ENCODE measurements around the gene NUP62. TPM values are rescaled to one million over a fixed set of nuclear protein-coding genes. Genes with fewer than 3 reads are reported as not detected.

Gene NUP62
- total and polyA plus RNA-seq, 4 donors, result 14.2 to 19.8 (median 18.1) TPM

DNA sequence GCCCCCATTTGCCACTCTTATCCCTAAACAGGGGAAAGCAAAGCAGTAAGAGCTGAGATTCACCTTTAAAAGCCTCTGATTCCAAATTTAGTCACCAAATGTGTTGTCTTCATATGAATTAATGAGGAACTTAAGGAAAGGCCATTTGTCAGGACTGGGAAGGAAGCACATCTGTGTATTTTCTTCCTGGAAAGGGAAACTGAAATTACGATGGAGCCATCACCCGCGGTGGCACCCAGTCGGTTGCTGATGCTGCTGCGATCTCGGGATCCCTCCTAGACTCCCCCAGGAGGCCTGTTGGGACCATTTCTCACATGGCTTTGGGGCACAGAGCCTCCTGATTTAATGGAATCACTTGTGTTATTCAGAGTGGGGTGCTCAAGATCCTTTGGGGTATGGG lies 25.2 kb downstream of the NUP62 start:
- peaks cover 4 to 24% (median 9%) of the 10 kb centered on the region in 4 donors for H3K36me3 ChIP-seq (ENCODE audit: control insufficient read depth in 4 of 4, insufficient read depth in 3 of 4, low read depth in 1 of 4, low read length in 3 of 4)
- TF ChIP-seq FOXA1 (IDR thresholded peaks at IDR 0.05) (no peak), TAF1 (conservative IDR thresholded peaks at IDR 0.05) (no peak), RXRA (IDR thresholded peaks at IDR 0.05) (no peak), CTCF (IDR thresholded peaks at IDR 0.05; ENCODE audit: low read depth, low read length, missing input control) (no peak), SP1 (IDR thresholded peaks at IDR 0.05) (no peak), NR2F2 (IDR thresholded peaks at IDR 0.05) (no peak), EGR1 (IDR thresholded peaks at IDR 0.05; ENCODE audit: low read depth in 2 of 2) (no peak), HNF4A (conservative IDR thresholded peaks at IDR 0.05) (no peak), FOXA2 (IDR thresholded peaks at IDR 0.05) (no peak), MAX (IDR thresholded peaks at IDR 0.05) (no peak), RAD21 (IDR thresholded peaks at IDR 0.05) (no peak), HNF4G (IDR thresholded peaks at IDR 0.05) (no peak), GABPA (IDR thresholded peaks at IDR 0.05 in 1 of 2, conservative IDR thresholded peaks at IDR 0.05 in 1 of 2) (no peak), JUND (IDR thresholded peaks at IDR 0.05) (no peak), YY1 (IDR thresholded peaks at IDR 0.05) (no peak)
- TF ChIP-seq, protein P1, sequence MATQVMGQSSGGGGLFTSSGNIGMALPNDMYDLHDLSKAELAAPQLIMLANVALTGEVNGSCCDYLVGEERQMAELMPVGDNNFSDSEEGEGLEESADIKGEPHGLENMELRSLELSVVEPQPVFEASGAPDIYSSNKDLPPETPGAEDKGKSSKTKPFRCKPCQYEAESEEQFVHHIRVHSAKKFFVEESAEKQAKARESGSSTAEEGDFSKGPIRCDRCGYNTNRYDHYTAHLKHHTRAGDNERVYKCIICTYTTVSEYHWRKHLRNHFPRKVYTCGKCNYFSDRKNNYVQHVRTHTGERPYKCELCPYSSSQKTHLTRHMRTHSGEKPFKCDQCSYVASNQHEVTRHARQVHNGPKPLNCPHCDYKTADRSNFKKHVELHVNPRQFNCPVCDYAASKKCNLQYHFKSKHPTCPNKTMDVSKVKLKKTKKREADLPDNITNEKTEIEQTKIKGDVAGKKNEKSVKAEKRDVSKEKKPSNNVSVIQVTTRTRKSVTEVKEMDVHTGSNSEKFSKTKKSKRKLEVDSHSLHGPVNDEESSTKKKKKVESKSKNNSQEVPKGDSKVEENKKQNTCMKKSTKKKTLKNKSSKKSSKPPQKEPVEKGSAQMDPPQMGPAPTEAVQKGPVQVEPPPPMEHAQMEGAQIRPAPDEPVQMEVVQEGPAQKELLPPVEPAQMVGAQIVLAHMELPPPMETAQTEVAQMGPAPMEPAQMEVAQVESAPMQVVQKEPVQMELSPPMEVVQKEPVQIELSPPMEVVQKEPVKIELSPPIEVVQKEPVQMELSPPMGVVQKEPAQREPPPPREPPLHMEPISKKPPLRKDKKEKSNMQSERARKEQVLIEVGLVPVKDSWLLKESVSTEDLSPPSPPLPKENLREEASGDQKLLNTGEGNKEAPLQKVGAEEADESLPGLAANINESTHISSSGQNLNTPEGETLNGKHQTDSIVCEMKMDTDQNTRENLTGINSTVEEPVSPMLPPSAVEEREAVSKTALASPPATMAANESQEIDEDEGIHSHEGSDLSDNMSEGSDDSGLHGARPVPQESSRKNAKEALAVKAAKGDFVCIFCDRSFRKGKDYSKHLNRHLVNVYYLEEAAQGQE (IDR thresholded peaks at IDR 0.05), result no peak
- TF ChIP-seq, protein P2, sequence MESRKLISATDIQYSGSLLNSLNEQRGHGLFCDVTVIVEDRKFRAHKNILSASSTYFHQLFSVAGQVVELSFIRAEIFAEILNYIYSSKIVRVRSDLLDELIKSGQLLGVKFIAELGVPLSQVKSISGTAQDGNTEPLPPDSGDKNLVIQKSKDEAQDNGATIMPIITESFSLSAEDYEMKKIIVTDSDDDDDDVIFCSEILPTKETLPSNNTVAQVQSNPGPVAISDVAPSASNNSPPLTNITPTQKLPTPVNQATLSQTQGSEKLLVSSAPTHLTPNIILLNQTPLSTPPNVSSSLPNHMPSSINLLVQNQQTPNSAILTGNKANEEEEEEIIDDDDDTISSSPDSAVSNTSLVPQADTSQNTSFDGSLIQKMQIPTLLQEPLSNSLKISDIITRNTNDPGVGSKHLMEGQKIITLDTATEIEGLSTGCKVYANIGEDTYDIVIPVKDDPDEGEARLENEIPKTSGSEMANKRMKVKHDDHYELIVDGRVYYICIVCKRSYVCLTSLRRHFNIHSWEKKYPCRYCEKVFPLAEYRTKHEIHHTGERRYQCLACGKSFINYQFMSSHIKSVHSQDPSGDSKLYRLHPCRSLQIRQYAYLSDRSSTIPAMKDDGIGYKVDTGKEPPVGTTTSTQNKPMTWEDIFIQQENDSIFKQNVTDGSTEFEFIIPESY (IDR thresholded peaks at IDR 0.05), result no peak
- TF ChIP-seq, protein P3, sequence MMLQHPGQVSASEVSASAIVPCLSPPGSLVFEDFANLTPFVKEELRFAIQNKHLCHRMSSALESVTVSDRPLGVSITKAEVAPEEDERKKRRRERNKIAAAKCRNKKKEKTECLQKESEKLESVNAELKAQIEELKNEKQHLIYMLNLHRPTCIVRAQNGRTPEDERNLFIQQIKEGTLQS (IDR thresholded peaks at IDR 0.05), result no peak
- no peak for DNase-seq (ENCODE audit: low spot score)
- no peak overlapping the region for H3K27ac ChIP-seq (ENCODE audit: low read depth in 1 of 2, low read length in 2 of 2)
- H3K9me3 ChIP-seq (ENCODE audit: control insufficient read depth in 4 of 4, low read length in 3 of 4), result no peaks in the 10 kb centered on the region
- no peak overlapping the region for H3K9ac ChIP-seq (ENCODE audit: low read depth in 1 of 2, low read length in 2 of 2)
- 69% methylated on average over 6 of the region's 6 CpGs for WGBS
- no peaks in the 10 kb centered on the region for H3K4me1 ChIP-seq (ENCODE audit: control insufficient read depth in 4 of 4, insufficient read depth in 4 of 4, low read length in 3 of 4)
- H3K4me3 ChIP-seq (ENCODE audit: low read depth in 1 of 3, low read length in 3 of 3), result no peak overlapping the region
- no peaks in the 10 kb centered on the region for H3K27me3 ChIP-seq (ENCODE audit: control insufficient read depth in 4 of 4, insufficient read depth in 4 of 4, low read length in 3 of 4)
